ENCODE results near the gene MTMR10.

Gene MTMR10

DNA sequence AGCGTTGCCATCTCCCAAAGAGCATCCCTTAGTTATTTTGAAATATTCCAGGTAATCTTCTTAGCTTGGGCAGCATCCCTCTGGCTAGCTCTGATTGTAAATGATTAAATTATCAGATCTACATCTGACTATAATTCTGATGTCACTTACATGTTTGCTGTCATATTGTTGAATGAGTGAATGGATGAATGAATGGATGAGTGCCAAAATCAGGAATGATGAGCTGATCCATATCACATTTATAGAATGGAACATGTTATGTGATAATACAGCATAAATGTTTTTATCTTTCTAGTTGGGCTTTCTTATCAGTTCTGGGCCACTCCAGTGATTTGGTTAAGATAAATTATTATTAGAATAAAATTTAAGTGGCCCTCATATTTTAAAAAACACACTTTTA is 73.8 kb downstream of the MTMR10 start:
- DNase-seq: no peak

DNA sequence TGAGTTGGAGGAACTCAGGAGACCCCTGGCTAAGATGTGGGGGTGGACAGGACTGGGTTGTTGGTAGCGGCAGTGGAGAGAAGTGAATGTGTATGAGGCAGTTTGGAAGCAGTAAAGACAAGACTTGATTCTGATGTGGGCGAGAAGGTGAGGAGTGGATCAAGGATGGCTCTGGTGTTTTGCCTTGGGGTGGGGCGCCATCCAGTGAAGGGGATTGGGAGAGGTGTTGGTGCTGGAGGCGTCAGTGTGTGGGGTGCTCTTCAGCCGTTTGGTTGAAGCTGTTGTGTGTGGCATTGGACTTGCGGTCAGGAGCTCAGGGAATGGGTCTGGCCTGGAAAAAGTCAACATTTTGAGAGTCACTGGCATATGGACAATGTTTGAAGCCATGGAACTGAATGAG is 74.4 kb downstream of the MTMR10 start:
- DNase-seq: no peak

DNA sequence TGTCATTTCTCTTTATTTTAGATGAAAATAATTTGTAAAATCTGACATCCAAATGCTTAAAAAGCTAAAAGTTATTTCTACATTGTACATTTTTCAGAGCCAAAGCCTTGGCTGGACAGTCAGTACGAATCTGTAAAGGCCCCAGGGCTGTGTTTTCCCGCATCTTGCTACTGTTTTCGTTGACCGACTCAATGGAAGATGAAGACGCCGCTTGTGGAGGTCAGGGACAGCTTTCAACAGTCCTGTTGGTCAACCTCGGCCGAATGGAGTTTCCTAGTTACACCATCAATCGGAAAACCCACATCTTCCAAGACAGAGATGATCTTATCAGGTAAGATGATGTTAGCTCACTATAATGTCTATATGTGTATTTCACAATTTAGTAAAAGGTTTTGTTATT is 77.7 kb downstream of the MTMR10 start:
- no peak for DNase-seq

DNA sequence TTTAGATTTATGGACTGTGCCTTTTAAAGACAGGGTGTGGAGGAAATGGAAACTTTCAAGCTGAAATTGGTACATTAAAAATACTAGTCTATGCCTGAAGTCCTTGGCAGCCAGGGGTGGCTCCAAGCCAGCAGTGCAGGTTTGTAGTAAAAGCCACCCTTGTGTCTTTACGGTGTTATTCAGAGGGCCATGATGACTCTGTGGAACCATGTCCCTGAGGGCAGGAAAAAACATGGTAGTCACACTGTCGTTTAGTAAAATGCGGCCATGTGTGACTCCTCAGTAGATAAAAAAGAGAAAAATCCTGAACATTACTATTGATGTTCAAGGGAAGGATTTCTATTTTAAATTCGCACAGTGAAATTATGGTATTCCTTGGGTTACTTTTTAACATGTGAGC is 85.1 kb downstream of the MTMR10 start:
- DNase-seq: no peak

DNA sequence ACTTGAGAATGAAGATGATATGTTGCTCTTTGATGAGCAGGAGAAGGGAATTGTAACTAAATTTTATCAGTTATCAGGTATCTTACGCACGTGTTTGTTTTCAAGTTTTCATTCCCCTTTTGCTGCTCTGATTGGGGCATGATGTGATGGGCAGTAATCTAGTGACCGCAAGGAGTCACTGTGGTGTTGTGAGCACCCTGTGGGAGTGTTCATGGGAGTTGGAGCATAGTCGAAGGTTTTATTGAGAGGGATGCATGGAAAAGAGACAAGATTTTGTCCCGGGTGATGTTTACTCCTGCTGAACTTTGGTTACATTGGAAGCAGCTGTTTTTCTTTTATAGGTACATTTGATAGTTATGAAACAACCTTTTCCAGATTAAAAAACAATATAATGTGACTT is 85.6 kb downstream of the MTMR10 start:
- DNase-seq: no peak

DNA sequence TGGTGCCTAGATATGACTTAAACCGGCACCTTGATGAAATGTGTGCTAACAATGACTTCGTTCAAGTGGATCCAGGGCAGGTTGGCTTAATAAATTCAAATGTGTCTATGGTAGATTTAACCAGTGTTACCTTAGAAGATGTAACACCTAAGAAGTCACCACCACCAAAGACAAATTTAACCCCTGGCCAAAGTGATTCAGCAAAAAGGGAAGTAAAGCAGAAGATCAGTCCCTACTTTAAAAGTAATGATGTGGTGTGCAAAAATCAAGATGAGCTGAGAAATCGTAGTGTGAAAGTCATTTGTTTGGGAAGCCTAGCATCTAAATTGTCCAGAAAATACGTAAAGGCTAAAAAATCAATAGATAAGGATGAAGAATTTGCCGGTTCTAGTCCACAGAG is 86.6 kb downstream of the MTMR10 start:
- no peak for DNase-seq

DNA sequence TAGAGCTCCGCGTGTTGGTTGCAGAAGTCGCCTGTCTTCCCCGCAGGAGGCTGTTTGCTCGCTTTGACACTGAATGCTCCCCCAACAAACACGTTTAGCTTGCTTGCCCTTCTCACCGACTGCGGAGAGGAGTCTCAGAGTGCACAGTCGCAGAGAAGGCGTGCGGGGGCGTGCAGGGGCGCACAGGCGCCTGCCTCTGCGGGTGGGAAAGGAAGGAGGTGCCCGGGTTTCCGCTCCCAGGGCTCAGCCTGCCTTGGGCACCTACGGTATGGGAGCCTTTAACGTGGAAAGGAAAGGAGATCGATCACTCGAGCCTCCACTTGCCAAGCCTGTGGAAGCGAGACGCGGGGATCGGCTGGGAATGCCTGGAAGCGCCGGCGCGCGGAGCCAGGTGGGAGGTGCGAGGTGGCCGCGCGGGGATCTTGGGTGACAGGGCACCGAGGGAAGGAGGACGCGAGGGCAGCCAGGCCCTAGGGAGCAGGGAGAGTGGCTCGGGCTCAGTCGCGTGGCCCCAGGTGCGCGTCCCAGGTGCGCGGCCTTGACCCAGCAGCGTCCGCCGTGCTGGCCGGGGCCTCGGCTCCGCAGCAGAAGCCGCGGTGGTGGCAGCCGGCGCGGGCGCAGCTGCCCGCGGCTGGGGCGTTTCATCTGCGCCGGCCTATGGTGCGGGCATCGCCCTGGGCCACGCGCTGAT is 87.8 kb downstream of the MTMR10 start, which contains the start of gene FAN1:
TSS of gene FAN1 (plus strand) at position 419 of the 691 bp plus-strand sequence. CDS start 749 bp downstream, outside the sequence.
- DNase-seq: peak; percentile 90

DNA sequence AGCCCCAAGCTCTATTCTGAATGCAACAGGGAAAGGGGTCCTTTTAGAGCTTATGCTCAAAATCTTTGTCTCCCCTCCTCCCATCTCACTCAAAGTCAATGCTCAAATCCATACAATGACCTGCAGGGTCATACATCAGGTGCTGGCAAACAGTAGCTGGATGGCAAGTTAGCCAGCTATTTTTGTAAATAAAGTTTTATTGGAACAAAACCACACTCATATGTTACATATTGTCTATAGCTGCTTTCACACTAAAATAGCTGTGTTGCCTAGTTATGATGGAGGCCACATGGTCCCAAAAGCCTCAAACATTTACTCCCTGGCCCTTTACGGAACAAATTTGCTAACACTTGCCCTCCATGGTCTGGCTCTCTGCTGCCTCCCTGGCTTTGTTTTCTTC is 89.5 kb downstream of the MTMR10 start:
- no peak for DNase-seq

DNA sequence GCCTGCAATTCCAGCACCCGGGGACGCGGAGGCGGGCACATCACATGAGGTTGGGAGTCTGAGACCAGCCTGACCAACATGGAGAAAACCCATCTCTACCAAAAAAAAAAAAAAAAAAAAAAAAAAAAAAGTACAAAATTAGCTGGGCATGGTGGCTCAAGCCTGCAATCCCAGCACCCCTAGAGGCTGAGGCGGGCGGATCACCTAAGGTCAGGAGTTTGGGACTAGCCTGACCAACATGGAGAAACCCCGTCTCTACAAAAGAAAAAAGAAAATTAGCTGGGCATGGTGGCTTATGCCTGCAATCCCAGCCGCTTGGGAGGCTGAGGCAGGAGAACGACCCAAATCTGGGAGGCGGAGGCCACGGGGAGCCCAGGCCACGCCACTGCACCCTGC is 95.2 kb downstream of the MTMR10 start:
- DNase-seq: no peak

DNA sequence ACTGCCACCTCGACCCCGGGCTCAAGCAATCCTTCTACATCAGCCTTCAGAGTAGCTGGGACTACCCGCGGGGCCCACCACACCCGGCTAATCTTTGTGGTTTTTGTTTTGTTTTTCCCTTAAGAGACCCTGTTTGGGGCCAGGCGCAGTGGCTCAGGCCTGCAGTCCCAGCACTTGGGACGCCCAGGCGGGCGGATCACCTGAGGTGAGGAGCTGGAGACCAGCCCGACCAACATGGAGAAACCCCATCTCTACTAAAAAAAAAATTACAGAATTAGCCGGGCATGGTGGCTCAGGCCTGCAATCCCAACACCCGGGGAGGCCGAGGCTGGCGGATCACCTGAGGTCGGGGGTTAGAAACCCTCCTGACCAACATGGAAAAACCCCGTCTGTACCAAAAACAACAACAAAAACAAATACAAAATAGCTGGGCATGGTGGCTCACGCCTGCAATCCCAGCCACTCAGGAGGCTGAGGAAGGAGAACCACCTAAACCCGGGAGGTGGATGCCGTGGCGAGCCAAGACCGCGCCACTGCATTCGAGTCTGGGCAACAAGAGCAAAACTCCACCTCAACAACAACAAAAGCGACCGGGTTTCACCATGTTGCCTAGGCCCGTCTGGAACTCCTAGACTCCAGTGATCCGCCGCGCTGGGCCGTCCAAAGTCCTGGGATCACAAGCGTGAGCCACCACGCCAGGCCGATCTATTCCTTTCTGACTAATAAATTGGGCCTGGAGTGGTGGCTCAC is 95.8 kb downstream of the MTMR10 start:
- no peak for DNase-seq

DNA sequence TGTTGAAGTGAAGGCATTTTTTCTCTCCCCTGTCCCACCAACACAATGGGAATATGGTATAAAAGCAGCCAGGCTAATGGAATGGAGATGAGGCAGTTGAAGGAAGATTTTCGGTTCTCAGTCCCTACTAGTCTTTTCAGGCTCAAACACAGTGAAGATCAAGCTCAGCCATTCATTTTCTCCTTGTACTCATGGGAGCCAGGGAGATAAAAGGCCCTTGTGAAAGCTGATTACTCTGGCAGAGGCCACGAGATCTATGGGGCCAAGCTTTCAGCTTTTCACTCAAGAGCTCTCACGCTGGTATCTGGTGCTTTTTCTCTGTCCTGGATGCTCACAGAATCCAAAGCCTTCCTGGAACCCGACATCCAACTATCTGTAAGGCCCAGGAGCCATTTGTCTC is 102.2 kb downstream of the MTMR10 start:
- DNase-seq: no peak
